A204.1 (cell line): Measurements from ENCODE around the gene PCDHB10.
"Not testable (repeated sequence)": the region's sequence is repeated elsewhere in the genome, so short reads cannot be mapped to it uniquely, and the experiment has no call there.

ENCODE experiments used
- FAIRE-seq: peaks from 2 replicates; lab custom pipeline; 2012; peaks lifted over from hg19 to GRCh38; lab: Jason Lieb, UNC

The PCDHB10 gene

DNA sequence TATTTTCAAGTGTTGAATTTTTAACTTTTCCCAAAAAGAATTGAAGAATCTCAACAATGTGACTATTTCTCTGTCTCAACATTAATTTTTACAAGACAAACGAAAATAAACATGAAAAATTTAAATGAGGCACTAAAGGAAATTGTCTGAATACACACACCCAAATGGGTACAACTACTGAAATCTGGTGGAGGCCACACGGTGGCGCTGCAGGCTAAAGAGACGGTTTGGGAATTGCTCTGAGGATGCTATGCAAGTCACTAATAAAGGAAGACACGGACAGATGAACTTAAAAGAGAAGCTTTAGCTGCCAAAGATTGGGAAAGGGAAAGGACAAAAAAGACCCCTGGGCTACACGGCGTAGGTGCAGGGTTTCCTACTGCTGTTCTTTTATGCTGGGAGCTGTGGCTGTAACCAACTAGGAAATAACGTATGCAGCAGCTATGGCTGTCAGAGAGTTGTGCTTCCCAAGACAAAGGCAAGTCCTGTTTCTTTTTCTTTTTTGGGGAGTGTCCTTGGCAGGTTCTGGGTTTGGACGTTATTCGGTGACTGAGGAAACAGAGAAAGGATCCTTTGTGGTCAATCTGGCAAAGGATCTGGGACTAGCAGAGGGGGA is at the start of gene PCDHB10:
Gene PCDHB10, plus strand, starts transcription at position 244 of the 616 bp plus-strand sequence. Its CDS starts 200 bp downstream, at position 444.
- no peak for FAIRE-seq

DNA sequence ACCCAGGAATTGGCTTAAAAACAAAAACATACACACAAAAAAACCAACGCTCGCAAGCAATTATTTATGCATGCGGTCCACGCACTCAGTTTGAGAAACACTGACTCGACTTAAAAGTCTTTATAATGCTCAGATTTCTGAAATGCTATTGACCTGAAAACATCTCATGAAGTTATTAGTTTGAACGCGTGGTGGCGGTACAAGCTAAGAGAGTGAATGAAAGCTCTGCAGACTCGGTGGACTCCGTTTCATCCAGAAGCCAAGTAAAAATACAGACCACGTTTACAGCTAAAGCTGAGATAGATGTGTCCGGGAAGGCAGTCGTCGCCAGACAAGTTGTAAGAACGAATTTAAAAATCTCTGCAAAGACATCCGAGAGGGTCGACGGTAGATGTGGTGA is 42.3 kb upstream of the PCDHB10 start, which contains the start of gene PCDHB6:
Gene PCDHB6, plus strand, starts transcription at position 246 of the 400 bp plus-strand sequence. CDS start 201 bp downstream, outside the sequence.
- FAIRE-seq = no peak

GRCh38 chr5:141150224-141150992 is 41.7 kb upstream of the PCDHB10 start:
- FAIRE-seq = no peak

DNA sequence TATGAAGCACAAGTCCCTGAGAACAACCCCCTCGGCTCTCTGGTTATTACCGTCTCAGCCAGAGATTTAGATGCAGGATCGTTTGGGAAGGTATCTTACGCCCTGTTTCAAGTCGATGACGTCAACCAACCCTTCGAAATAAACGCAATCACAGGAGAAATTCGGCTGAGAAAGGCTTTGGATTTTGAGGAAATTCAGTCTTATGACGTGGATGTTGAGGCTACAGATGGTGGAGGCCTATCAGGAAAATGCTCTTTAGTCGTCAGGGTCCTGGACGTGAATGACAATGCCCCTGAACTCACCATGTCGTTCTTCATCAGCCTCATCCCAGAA is 41.2 kb upstream of the PCDHB10 start:
- FAIRE-seq = no peak

GRCh38 chr5:141151632-141152031 is 40.5 kb upstream of the PCDHB10 start:
- FAIRE-seq = not testable (repeated sequence)

- not testable (repeated sequence) for FAIRE-seq
These were observed 40.1 kb upstream of the PCDHB10 start for GRCh38 chr5:141152096-141152495.

DNA sequence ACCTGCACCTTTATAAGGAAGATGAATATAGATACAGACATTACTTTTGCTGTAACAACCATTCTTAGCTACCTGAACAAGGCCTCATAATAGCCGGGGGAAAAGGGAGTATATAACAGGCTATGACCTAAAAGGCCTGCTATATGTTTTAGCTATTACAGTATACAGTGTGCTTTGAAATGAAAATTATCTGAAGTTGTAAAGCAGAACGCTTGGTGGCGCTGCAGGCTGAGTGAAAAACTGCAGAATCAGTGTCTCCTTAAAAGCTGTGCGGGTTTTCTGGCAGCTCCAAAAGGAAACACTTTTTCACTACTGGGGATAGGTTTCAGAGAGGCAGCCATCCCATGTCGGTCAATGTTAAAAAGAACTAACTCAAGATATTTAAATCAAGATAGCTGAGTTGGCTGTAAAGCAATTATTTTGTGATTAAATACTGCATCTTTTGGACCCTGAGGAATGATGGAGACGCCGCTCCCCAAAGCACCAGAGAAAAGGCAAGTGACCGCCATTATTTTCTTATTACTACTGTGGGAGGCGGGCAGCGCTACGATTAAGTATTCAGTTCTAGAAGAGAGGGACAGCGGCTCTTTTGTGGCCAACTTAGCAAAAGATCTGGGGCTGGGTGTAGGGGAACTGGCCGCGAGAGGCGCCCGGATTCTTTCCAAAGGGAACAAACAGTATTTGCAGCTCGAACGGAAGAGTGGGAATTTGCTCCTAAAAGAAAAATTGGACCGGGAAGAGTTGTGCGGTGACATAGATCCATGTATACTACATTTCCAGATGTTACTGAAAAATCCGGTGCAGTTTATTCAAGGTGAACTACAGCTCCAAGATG is 36.4 kb upstream of the PCDHB10 start:
- FAIRE-seq = no peak

DNA sequence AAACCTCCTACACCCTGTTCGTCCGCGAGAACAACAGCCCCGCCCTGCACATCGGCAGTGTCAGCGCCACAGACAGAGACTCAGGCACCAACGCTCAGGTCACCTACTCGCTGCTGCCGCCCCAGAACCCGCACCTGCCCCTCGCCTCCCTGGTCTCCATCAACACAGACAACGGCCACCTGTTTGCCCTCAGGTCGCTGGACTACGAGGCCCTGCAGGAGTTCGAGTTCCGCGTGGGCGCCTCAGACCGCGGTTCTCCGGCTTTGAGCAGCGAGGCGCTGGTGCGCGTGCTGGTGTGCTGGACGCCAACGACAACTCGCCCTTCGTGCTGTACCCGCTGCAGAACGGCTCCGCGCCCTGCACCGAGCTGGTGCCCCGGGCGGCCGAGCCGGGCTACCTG is 34.8 kb upstream of the PCDHB10 start:
- not testable (repeated sequence) for FAIRE-seq

DNA sequence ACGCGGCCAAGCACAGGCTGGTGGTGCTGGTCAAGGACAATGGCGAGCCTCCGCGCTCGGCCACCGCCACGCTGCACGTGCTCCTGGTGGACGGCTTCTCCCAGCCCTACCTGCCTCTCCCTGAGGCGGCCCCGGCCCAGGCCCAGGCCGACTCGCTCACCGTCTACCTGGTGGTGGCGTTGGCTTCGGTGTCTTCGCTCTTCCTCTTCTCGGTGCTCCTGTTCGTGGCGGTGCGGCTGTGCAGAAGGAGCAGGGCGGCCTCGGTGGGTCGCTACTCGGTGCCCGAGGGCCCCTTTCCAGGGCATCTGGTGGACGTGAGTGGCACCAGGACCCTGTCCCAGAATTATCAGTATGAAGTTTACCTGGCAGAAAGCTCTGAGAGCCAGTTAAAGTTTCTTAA is 34.3 kb upstream of the PCDHB10 start:
- FAIRE-seq = not testable (repeated sequence)

- FAIRE-seq = peak; percentile 80
These were observed 19.6 kb upstream of the PCDHB10 start, which contains the start of gene PCDHB7 for GRCh38 chr5:141172381-141173204. Gene PCDHB7 (plus strand): TSS chr5:141172644. CDS start chr5:141172836, 192 bp downstream.

DNA sequence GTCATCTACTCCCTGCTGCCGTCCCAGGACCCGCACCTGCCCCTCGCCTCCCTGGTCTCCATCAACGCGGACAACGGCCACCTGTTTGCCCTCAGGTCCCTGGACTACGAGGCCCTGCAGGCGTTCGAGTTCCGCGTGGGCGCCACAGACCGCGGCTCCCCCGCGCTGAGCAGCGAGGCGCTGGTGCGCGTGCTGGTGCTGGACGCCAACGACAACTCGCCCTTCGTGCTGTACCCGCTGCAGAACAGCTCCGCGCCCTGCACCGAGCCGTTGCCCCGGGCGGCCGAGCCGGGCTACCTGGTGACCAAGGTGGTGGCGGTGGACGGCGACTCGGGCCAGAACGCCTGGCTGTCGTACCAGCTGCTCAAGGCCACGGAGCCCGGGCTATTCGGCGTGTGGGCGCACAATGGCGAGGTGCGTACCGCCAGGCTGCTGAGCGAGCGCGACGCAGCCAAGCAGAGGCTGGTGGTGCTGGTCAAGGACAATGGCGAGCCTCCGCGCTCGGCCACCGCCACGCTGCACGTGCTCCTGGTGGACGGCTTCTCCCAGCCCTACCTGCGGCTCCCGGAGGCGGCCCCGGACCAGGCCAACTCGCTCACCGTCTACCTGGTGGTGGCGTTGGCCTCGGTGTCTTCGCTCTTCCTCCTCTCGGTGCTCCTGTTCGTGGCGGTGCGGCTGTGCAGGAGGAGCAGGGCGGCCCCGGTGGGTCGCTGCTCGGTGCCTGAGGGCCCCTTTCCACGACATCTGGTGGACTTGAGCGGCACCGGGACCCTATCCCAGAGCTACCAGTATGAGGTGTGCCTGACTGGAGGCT is 17.7 kb upstream of the PCDHB10 start:
- FAIRE-seq = not testable (repeated sequence)

DNA sequence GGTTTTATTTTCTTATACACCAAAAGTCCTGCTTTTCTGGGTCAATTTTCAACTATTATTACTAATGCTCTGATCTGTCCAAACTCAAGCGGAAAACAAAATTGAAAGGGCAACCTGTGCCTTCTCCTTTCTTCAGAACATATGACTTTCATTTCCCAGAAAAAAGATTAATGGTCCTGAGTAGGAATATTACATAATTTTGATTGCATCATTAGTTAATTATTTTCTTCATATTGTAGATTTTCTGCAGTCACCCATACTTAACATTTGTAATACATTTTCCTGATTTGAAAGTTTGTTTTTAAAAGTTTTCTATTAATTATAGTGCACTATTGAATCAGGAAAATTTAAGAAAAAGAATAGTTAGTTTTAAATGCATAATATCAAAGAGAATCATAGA is 16.2 kb upstream of the PCDHB10 start:
- peak; percentile 99 for FAIRE-seq

DNA sequence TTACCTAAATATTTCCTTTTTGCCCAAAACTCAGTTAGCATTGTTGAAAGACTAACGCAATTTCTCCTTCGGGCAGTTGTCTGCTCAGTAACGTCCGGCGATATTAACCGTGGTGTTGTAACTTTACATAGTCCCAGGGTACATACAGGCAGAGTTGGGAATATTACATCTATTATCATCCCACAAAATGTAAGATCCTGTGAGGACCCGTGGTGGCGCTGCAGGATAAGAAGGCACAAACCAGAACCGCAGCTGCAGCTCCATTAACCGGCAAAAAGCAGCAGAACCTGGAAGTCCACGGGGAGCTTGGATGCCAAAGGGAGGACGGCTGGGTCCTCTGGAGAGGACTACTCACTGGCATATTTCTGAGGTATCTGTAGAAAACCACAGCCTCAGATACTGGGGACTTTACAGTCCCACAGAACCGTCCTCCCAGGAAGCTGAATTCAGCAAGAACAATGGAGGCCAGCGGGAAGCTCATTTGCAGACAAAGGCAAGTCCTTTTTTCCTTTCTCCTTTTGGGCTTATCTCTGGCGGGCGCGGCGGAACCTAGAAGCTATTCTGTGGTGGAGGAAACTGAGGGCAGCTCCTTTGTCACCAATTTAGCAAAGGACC is 14.5 kb upstream of the PCDHB10 start, which contains the start of gene PCDHB8:
Gene PCDHB8, plus strand, starts transcription at position 214 of the 615 bp plus-strand sequence. Its CDS starts 245 bp downstream, at position 459.
- not testable (repeated sequence) for FAIRE-seq

GRCh38 chr5:141179371-141179770 is 12.8 kb upstream of the PCDHB10 start:
- not testable (repeated sequence) for FAIRE-seq

- FAIRE-seq = not testable (repeated sequence)
These were observed 12.3 kb upstream of the PCDHB10 start for GRCh38 chr5:141179876-141180275.

DNA sequence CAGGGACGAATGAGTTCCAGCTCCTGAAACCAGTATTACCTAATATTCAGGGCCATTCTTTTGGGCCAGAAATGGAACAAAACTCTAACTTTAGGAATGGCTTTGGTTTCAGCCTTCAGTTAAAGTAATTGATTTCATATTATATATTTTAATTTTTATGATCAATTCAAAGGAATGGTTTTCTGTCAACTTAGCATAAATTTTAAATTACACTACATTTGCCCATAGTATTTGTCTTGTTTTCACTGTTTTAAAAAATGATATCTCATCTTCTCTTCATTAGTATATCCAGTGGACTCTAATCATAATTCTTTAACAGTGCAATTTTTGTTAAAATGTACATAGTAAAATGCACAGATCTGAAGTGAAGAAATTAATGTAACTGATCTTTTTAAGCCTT is 11.8 kb upstream of the PCDHB10 start:
- no peak for FAIRE-seq

GRCh38 chr5:141182248-141182647 is 9.9 kb upstream of the PCDHB10 start, which contains the start of gene PCDHB16:
Gene PCDHB16 (plus strand): TSS chr5:141182387. CDS start chr5:141182560, 173 bp downstream.
- FAIRE-seq = peak; percentile 95

- not testable (repeated sequence) for FAIRE-seq
These were observed 7.9 kb upstream of the PCDHB10 start for GRCh38 chr5:141184117-141184855.

- no peak for FAIRE-seq
These were observed 5.1 kb upstream of the PCDHB10 start, which contains the start of gene PCDHB9 for GRCh38 chr5:141186897-141187512. Gene PCDHB9 (plus strand): TSS chr5:141187161. CDS start chr5:141187319, 158 bp downstream.
